ENCODE measurements around the gene WDFY2. TPM values are rescaled to one million over a fixed set of nuclear protein-coding genes. Genes with fewer than 3 reads are reported as not detected.

WDFY2 gene
- total RNA-seq, 1 experiment from 2014 or later: 26.4 TPM

GRCh38 chr13:51643105-51643881 is 59.0 kb downstream of the WDFY2 start:
- Mint-ChIP-seq H3K36me3 (ENCODE audit: insufficient read depth in 1 of 3, low read depth in 3 of 3) (peaks cover 3 to 4% (median 4%) of the 10 kb centered on the region in 3 experiments; a peak in 4 of 7 replicates), H3K27ac (peak overlapping the region; percentile 77 to 95 (median 90)), H3K4me3 (peak overlapping the region in 1 of 2 experiments; percentile 50; a peak in 3 of 5 replicates), H3K9me3 (peaks cover 0 to 3% of the 10 kb centered on the region in 2 experiments; a peak in 1 of 5 replicates), H3K27me3 (ENCODE audit: low read depth) (no peaks in the 10 kb centered on the region), H3K4me1 (peaks cover 54 to 55% of the 10 kb centered on the region in 2 experiments)
- no peak overlapping the region for H3K4ac ChIP-seq (ENCODE audit: low read depth, low read length)
- H3K27me3 ChIP-seq (ENCODE audit: insufficient read depth, low read length): no peaks in the 10 kb centered on the region
- H4K91ac ChIP-seq (ENCODE audit: insufficient read length, low read depth, low read length): no peak overlapping the region
- no peak overlapping the region for H2AFZ ChIP-seq (ENCODE audit: low read length)
- H2BK12ac ChIP-seq (ENCODE audit: insufficient read length, low read depth, low read length): no peak overlapping the region
- 0 out of 2 replicates have a peak overlapping the region, but pooled peaks have one; percentile 23 for H3K14ac ChIP-seq (ENCODE audit: insufficient read depth, low read length)
- H3K4me2 ChIP-seq (ENCODE audit: insufficient read depth, insufficient read length, low read length): peak overlapping the region; percentile 15
- no peak for DNase-seq
- no peak overlapping the region for H2AK5ac ChIP-seq (ENCODE audit: insufficient read length, low read length)
- H3K23ac ChIP-seq (ENCODE audit: insufficient read length, low read depth, low read length): no peak overlapping the region
- WGBS (ENCODE audit: extremely low coverage, insufficient read length, low lambda C conversion rate): no CpG with 5 or more reads among the region's 3 CpGs
- H3K18ac ChIP-seq (ENCODE audit: insufficient read length, low read depth, low read length): no peak overlapping the region
- TF ChIP-seq, protein P1, sequence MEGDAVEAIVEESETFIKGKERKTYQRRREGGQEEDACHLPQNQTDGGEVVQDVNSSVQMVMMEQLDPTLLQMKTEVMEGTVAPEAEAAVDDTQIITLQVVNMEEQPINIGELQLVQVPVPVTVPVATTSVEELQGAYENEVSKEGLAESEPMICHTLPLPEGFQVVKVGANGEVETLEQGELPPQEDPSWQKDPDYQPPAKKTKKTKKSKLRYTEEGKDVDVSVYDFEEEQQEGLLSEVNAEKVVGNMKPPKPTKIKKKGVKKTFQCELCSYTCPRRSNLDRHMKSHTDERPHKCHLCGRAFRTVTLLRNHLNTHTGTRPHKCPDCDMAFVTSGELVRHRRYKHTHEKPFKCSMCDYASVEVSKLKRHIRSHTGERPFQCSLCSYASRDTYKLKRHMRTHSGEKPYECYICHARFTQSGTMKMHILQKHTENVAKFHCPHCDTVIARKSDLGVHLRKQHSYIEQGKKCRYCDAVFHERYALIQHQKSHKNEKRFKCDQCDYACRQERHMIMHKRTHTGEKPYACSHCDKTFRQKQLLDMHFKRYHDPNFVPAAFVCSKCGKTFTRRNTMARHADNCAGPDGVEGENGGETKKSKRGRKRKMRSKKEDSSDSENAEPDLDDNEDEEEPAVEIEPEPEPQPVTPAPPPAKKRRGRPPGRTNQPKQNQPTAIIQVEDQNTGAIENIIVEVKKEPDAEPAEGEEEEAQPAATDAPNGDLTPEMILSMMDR (conservative IDR thresholded peaks at IDR 0.05): no peak
- H4K5ac ChIP-seq (ENCODE audit: insufficient read length, low read depth, low read length): peak overlapping the region; percentile 34
- H4K20me1 ChIP-seq (ENCODE audit: control insufficient read depth, insufficient read depth, insufficient read length): no peaks in the 10 kb centered on the region
- H3K79me2 ChIP-seq (ENCODE audit: insufficient read depth, low read length): peaks cover 8% of the 10 kb centered on the region; the same call in 1 of the 2 replicates
- no peaks in the 10 kb centered on the region for H3K9me3 ChIP-seq (ENCODE audit: control insufficient read depth, low read depth, low read length)
- peaks cover 27% of the 10 kb centered on the region for H3K4me1 ChIP-seq (ENCODE audit: insufficient read depth, low read length)
- no peaks in the 10 kb centered on the region for H3K79me1 ChIP-seq (ENCODE audit: insufficient read depth, low read depth, low read length, poor library complexity, severe bottlenecking)
- H3T11ph ChIP-seq (ENCODE audit: low read length): no peak overlapping the region
- no peak overlapping the region for H3K9ac ChIP-seq (ENCODE audit: extremely low read depth, insufficient read length, low read length)
- no peaks in the 10 kb centered on the region for H3K23me2 ChIP-seq (ENCODE audit: insufficient read length, low read depth, low read length, poor library complexity, severe bottlenecking)
- H2BK120ac ChIP-seq (ENCODE audit: low read depth, low read length, poor library complexity, severe bottlenecking): no peak overlapping the region
- H4K8ac ChIP-seq (replicated peaks; ENCODE audit: insufficient read length, low read depth, low read length): no peak overlapping the region
- H2BK5ac ChIP-seq (ENCODE audit: insufficient read length, low read length): peak overlapping the region; percentile 56
- peak overlapping the region; percentile 85 for H3K27ac ChIP-seq (ENCODE audit: insufficient read length, low read depth, low read length)
- H3K56ac ChIP-seq (ENCODE audit: insufficient read length, low read depth, low read length): no peak overlapping the region
- H2BK15ac ChIP-seq (ENCODE audit: low read depth, low read length): no peak overlapping the region
- no peak overlapping the region for H2BK20ac ChIP-seq (ENCODE audit: low read depth, low read length, poor library complexity, severe bottlenecking)
